LNCaP clone FGC (cell line): ENCODE results near the gene VAV2.

ENCODE experiments used
- DNase-seq: peaks from one replicate; pipeline ENCODE4 v3.0.0-alpha.2; 2011; ENCODE audit warnings: low read depth
- H3K4me3 ChIP-seq: 2 replicates; pipeline ENCODE4 v1.5.1; 2011; ENCODE audit warnings: mild to moderate bottlenecking, low read depth, low read length, control low read depth
- TF ChIP-seq, protein P1 (sequence below): IDR thresholded peaks from 2 replicates; pipeline ENCODE4 v1.5.1; 2012; ENCODE audit warnings: mild to moderate bottlenecking; ENCODE audit not compliant: control insufficient read depth, insufficient read depth; ENCODE audit errors: extremely low read depth

Gene VAV2

GRCh38 chr9:133805876-133806622 is 186.1 kb downstream of the VAV2 start:
- TF ChIP-seq, protein P1, sequence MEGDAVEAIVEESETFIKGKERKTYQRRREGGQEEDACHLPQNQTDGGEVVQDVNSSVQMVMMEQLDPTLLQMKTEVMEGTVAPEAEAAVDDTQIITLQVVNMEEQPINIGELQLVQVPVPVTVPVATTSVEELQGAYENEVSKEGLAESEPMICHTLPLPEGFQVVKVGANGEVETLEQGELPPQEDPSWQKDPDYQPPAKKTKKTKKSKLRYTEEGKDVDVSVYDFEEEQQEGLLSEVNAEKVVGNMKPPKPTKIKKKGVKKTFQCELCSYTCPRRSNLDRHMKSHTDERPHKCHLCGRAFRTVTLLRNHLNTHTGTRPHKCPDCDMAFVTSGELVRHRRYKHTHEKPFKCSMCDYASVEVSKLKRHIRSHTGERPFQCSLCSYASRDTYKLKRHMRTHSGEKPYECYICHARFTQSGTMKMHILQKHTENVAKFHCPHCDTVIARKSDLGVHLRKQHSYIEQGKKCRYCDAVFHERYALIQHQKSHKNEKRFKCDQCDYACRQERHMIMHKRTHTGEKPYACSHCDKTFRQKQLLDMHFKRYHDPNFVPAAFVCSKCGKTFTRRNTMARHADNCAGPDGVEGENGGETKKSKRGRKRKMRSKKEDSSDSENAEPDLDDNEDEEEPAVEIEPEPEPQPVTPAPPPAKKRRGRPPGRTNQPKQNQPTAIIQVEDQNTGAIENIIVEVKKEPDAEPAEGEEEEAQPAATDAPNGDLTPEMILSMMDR: no peak
- no peak for DNase-seq
- no peak overlapping the region for H3K4me3 ChIP-seq

- TF ChIP-seq, protein P1: no peak
- H3K4me3 ChIP-seq: no peak overlapping the region
- DNase-seq: no peak
Measured at GRCh38 chr9:133804199-133804598, 187.9 kb downstream of the VAV2 start.

GRCh38 chr9:133803745-133804144 is 188.4 kb downstream of the VAV2 start:
- TF ChIP-seq, protein P1: no peak
- H3K4me3 ChIP-seq: no peak overlapping the region
- DNase-seq: no peak

DNA sequence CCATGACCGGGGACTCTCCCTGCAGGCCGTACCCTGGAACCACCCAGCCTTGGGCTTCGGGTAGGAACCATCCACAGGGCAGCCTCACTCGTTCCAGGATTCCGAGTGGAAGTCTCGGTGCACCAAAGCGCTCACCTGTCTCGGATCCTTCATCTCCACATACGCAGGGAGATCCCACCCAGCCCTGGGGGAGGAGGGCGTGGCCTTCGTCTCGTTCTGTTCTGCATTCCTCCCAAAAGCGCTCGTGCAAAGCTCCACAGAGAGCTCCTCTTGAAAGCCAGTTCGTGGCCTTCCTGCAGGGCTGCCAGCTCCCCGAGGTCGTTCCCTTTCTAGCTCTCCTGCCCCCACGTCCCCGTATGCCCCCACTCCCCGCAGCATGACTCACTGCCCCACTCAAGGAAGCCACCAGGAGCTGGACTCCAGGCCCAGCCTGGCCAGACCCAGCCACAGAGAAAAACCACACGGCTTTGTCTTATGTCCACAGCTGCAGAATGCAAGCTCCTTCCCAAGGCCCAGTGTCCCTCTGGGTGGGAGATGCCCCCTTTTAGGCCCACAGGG is 189.0 kb downstream of the VAV2 start:
- no peak overlapping the region for H3K4me3 ChIP-seq
- no peak for DNase-seq
- TF ChIP-seq, protein P1: no peak

DNA sequence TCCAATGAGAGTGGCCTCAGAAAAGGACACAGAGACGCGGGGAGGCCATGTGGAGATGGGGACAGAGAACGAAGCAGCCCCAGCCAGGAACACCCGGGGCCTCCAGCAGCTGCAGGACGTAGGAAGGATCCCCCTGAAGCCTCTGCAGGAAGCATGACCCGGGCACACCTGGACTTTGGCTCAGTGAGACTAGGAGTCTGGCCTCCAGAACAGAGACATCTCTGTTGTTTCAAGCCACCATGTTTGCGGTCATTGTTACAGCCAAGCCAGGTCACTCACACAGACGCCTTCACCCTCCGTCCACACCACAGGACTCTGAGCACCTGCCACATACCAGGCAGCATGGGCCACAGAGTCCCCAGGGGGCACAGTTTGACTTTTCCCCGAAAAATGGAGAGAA is 190.4 kb downstream of the VAV2 start:
- TF ChIP-seq, protein P1: no peak
- H3K4me3 ChIP-seq: no peak overlapping the region
- DNase-seq: no peak

GRCh38 chr9:133800266-133800665 is 191.9 kb downstream of the VAV2 start:
- TF ChIP-seq, protein P1: no peak
- H3K4me3 ChIP-seq: no peak overlapping the region
- DNase-seq: no peak
